HepG2 (cell line): Measurements from ENCODE around the gene SUN5. TPM values are rescaled to one million over a fixed set of nuclear protein-coding genes. Genes with fewer than 3 reads are reported as not detected.

ENCODE experiments used
- ATF7-NPFF ChIP-seq: sonication (generic); formaldehyde crosslinking; IDR thresholded peaks from 2 replicates; pipeline ENCODE4 v1.8.1; 2023; ENCODE audit warnings: mild to moderate bottlenecking, low read depth, missing genetic modification reagents, moderate library complexity
- FOXK2 ChIP-seq: fragments of 450-650 bp; IDR thresholded peaks from 2 replicates; pipeline ENCODE4 v1.6.1; 2016
- HNRNPH1 ChIP-seq: fragments of 200-400 bp; formaldehyde crosslinking; optimal IDR thresholded peaks from 2 replicates; pipeline ENCODE3; 2017; ENCODE audit warnings: mild to moderate bottlenecking, low read depth, low read length
- NBN ChIP-seq: fragments of 450-650 bp; conservative IDR thresholded peaks from 2 replicates; pipeline ENCODE4 v1.6.1; 2017
- NPAS2 ChIP-seq: sonication (generic); formaldehyde crosslinking; IDR thresholded peaks from 2 replicates; pipeline ENCODE4 v1.8.0; 2022; ENCODE audit warnings: mild to moderate bottlenecking, missing genetic modification reagents, borderline replicate concordance
- NR2F2 ChIP-seq: IDR thresholded peaks from 2 replicates; pipeline ENCODE4 v1.6.1; 2012; ENCODE audit warnings: low read depth, inconsistent platforms, borderline replicate concordance
- NR2F6 ChIP-seq, 2 experiments: IDR thresholded peaks; 2 replicates each; pipeline ENCODE4 v1.6.1; 2016; ENCODE audit warnings: antibody characterized with exemption in 1 of 2, mild to moderate bottlenecking in 1 of 2
- NRL ChIP-seq: sonication (generic); formaldehyde crosslinking; IDR thresholded peaks from 2 replicates; pipeline ENCODE4 v1.5.0; 2020; ENCODE audit warnings: missing genetic modification reagents, mild to moderate bottlenecking, moderate library complexity, borderline replicate concordance
- RCOR2 ChIP-seq: IDR thresholded peaks from 2 replicates; pipeline ENCODE4 v1.6.1; 2016; ENCODE audit warnings: missing biosample characterization, missing genetic modification reagents
- SNAPC5 ChIP-seq: sonication (generic); formaldehyde crosslinking; IDR thresholded peaks from 2 replicates; pipeline ENCODE4 v1.8.1; 2023; ENCODE audit warnings: mild to moderate bottlenecking, missing genetic modification reagents, borderline replicate concordance
- TAF15 ChIP-seq: fragments of 200-400 bp; formaldehyde crosslinking; IDR thresholded peaks from one replicate; pipeline ENCODE4 v1.6.1; 2018; ENCODE audit warnings: mild to moderate bottlenecking, low read depth, low read length; ENCODE audit not compliant: poor library complexity, severe bottlenecking
- ZBTB38 ChIP-seq: sonication (generic); formaldehyde crosslinking; IDR thresholded peaks from 2 replicates; pipeline ENCODE4 v1.5.1; 2020; ENCODE audit warnings: mild to moderate bottlenecking, missing genetic modification reagents
- ZFP82 ChIP-seq: sonication (generic); formaldehyde crosslinking; IDR thresholded peaks from 2 replicates; pipeline ENCODE4 v1.5.1; 2020; ENCODE audit warnings: mild to moderate bottlenecking, missing genetic modification reagents, borderline replicate concordance
- ZNF101 ChIP-seq: sonication (generic); formaldehyde crosslinking; IDR thresholded peaks from 2 replicates; pipeline ENCODE4 v1.4.0; 2020; ENCODE audit warnings: mild to moderate bottlenecking, low read depth, missing genetic modification reagents, borderline replicate concordance
- ZNF20 ChIP-seq: sonication (generic); formaldehyde crosslinking; IDR thresholded peaks from 2 replicates; pipeline ENCODE4 v1.4.0; 2020; ENCODE audit warnings: mild to moderate bottlenecking, moderate library complexity, missing genetic modification reagents
- ZNF3 ChIP-seq: IDR thresholded peaks from 2 replicates; pipeline ENCODE4 v1.7.0; 2017; ENCODE audit warnings: inconsistent platforms
- ZNF446 ChIP-seq: sonication (generic); formaldehyde crosslinking; IDR thresholded peaks from 2 replicates; pipeline ENCODE4 v1.5.0; 2020; ENCODE audit warnings: mild to moderate bottlenecking, missing genetic modification reagents
- ZNF788 ChIP-seq: sonication (generic); formaldehyde crosslinking; IDR thresholded peaks from 2 replicates; pipeline ENCODE4 v1.5.0; 2020; ENCODE audit warnings: mild to moderate bottlenecking, missing genetic modification reagents, borderline replicate concordance
- ZNF891 ChIP-seq: sonication (generic); formaldehyde crosslinking; IDR thresholded peaks from 2 replicates; pipeline ENCODE4 v1.5.0; 2020; ENCODE audit warnings: mild to moderate bottlenecking, missing genetic modification reagents
- ZSCAN29 ChIP-seq: sonication (generic); formaldehyde crosslinking; conservative IDR thresholded peaks from 2 replicates; pipeline ENCODE4 v1.4.0; 2020; ENCODE audit warnings: mild to moderate bottlenecking, missing genetic modification reagents
- polyA plus RNA-seq, 8 experiments: library from polyadenylated mRNA; depleted of rRNA in 3 of 8; stranded (reverse) in 7 of 8; unstranded in 1 of 8; fragments of >200 nt; fragmentation: Illumina TruSeq in 4 of 8; extraction: Trizol in 4 of 8; gene quantifications; 2 replicates each; pipeline versions ENCODE4 v1.2.1 to v1.2.3, GENCODE V29; 2011 to 2016; ENCODE audit warnings: low read depth in 4 of 8, missing spikeins in 1 of 8, mixed read lengths in 1 of 8; ENCODE audit not compliant: insufficient read depth in 1 of 8
- total RNA-seq, 5 experiments: library from RNA; depleted of rRNA; stranded (reverse); fragments of >200 nt; fragmentation: Illumina TruSeq; extraction: Trizol; gene quantifications; 2 replicates each; pipeline ENCODE4 v1.2.3, GENCODE V29; 2016; ENCODE audit warnings: low read depth in 1 of 5
- TF ChIP-seq, protein P1 (sequence below): sonication (generic); formaldehyde crosslinking; IDR thresholded peaks from 2 replicates; pipeline ENCODE4 v1.5.1; 2020; ENCODE audit warnings: missing genetic modification reagents, mild to moderate bottlenecking, borderline replicate concordance
- TF ChIP-seq, protein P2 (sequence below): sonication (generic); formaldehyde crosslinking; IDR thresholded peaks from 2 replicates; pipeline ENCODE4 v1.5.0; 2020; ENCODE audit warnings: mild to moderate bottlenecking, missing genetic modification reagents
- TF ChIP-seq, protein P3 (sequence below): sonication (generic); formaldehyde crosslinking; IDR thresholded peaks from 2 replicates; pipeline ENCODE4 v1.8.1; 2022; ENCODE audit warnings: low read depth, mild to moderate bottlenecking, missing genetic modification reagents

The SUN5 gene
- total and polyA plus RNA-seq, 2 of the 13 experiments (the other 11 are each of a cell fraction or from before 2014, with no cell fraction given) = not detected

GRCh38 chr20:33022289-33022688 is 18.1 kb upstream of the SUN5 start (continued):
- TF ChIP-seq ZNF788 (CRISPR knock-in tag) (no peak), NR2F6 (IDR thresholded peaks at IDR 0.05) (0 out of 2 replicates have a peak, but pooled peaks have one; percentile 18), NR2F6 (CRISPR knock-in tag; IDR thresholded peaks at IDR 0.05) (no peak), RCOR2 (CRISPR knock-in tag) (no peak), NPAS2 (CRISPR knock-in tag) (no peak), ZNF446 (0 out of 2 replicates have a peak, but pooled peaks have one; percentile 6), ATF7-NPFF (CRISPR knock-in tag) (peak; percentile 35; the same call in 1 of the 2 replicates), ZSCAN29 (CRISPR knock-in tag) (no peak), NRL (CRISPR knock-in tag) (no peak), FOXK2 (no peak), ZNF891 (CRISPR knock-in tag) (no peak; the same call in 1 of the 2 replicates), ZNF3 (no peak), HNRNPH1 (no peak), ZFP82 (CRISPR knock-in tag) (no peak), SNAPC5 (no peak), ZNF20 (CRISPR knock-in tag) (0 out of 2 replicates have a peak, but pooled peaks have one; percentile 53), ZBTB38 (CRISPR knock-in tag) (no peak), NBN (no peak), ZNF101 (no peak), TAF15 (no peak), NR2F2 (no peak; the same call in 1 of the 2 replicates)
- TF ChIP-seq, protein P1, sequence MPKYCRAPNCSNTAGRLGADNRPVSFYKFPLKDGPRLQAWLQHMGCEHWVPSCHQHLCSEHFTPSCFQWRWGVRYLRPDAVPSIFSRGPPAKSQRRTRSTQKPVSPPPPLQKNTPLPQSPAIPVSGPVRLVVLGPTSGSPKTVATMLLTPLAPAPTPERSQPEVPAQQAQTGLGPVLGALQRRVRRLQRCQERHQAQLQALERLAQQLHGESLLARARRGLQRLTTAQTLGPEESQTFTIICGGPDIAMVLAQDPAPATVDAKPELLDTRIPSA (CRISPR knock-in tag) = no peak
- TF ChIP-seq, protein P2, sequence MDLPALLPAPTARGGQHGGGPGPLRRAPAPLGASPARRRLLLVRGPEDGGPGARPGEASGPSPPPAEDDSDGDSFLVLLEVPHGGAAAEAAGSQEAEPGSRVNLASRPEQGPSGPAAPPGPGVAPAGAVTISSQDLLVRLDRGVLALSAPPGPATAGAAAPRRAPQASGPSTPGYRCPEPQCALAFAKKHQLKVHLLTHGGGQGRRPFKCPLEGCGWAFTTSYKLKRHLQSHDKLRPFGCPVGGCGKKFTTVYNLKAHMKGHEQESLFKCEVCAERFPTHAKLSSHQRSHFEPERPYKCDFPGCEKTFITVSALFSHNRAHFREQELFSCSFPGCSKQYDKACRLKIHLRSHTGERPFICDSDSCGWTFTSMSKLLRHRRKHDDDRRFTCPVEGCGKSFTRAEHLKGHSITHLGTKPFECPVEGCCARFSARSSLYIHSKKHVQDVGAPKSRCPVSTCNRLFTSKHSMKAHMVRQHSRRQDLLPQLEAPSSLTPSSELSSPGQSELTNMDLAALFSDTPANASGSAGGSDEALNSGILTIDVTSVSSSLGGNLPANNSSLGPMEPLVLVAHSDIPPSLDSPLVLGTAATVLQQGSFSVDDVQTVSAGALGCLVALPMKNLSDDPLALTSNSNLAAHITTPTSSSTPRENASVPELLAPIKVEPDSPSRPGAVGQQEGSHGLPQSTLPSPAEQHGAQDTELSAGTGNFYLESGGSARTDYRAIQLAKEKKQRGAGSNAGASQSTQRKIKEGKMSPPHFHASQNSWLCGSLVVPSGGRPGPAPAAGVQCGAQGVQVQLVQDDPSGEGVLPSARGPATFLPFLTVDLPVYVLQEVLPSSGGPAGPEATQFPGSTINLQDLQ = no peak
- TF ChIP-seq, protein P3, sequence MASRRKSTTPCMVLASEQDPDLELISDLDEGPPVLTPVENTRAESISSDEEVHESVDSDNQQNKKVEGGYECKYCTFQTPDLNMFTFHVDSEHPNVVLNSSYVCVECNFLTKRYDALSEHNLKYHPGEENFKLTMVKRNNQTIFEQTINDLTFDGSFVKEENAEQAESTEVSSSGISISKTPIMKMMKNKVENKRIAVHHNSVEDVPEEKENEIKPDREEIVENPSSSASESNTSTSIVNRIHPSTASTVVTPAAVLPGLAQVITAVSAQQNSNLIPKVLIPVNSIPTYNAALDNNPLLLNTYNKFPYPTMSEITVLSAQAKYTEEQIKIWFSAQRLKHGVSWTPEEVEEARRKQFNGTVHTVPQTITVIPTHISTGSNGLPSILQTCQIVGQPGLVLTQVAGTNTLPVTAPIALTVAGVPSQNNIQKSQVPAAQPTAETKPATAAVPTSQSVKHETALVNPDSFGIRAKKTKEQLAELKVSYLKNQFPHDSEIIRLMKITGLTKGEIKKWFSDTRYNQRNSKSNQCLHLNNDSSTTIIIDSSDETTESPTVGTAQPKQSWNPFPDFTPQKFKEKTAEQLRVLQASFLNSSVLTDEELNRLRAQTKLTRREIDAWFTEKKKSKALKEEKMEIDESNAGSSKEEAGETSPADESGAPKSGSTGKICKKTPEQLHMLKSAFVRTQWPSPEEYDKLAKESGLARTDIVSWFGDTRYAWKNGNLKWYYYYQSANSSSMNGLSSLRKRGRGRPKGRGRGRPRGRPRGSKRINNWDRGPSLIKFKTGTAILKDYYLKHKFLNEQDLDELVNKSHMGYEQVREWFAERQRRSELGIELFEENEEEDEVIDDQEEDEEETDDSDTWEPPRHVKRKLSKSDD (CRISPR knock-in tag) = no peak
